GM21526 (cell line): ENCODE measurements around the gene ITPR2.

Experiments used
- ATAC-seq: cut with Tn5 transposase; IDR thresholded peaks from one replicate; pipeline ENCODE4 v1.9.1; 2021; ENCODE audit warnings: moderate library complexity; ENCODE audit not compliant: unreplicated experiment, low FRiP score

ITPR2 gene

GRCh38 chr12:26825459-26826016 lies 7.5 kb downstream of the ITPR2 start:
- no peak for ATAC-seq

- ATAC-seq = no peak
These were observed 9.6 kb downstream of the ITPR2 start for GRCh38 chr12:26823390-26823789.

GRCh38 chr12:26822026-26822425 lies 11.0 kb downstream of the ITPR2 start:
- ATAC-seq = no peak

GRCh38 chr12:26821212-26821701 lies 11.7 kb downstream of the ITPR2 start:
- no peak for ATAC-seq

GRCh38 chr12:26818636-26819035 lies 14.4 kb downstream of the ITPR2 start:
- no peak for ATAC-seq

- no peak for ATAC-seq
These were observed 14.8 kb downstream of the ITPR2 start for GRCh38 chr12:26818201-26818600.

- ATAC-seq = peak; percentile 92
These were observed 15.8 kb downstream of the ITPR2 start for GRCh38 chr12:26817183-26817591.

GRCh38 chr12:26813812-26814211 lies 19.2 kb downstream of the ITPR2 start:
- ATAC-seq = no peak

GRCh38 chr12:26810330-26810729 lies 22.7 kb downstream of the ITPR2 start:
- ATAC-seq = no peak

- ATAC-seq = no peak
These were observed 23.2 kb downstream of the ITPR2 start for GRCh38 chr12:26809611-26810285.

GRCh38 chr12:26808766-26809476 lies 24.1 kb downstream of the ITPR2 start:
- no peak for ATAC-seq

GRCh38 chr12:26807292-26807691 lies 25.7 kb downstream of the ITPR2 start:
- ATAC-seq = no peak

GRCh38 chr12:26806556-26806955 lies 26.4 kb downstream of the ITPR2 start:
- no peak for ATAC-seq

GRCh38 chr12:26805401-26805971 lies 27.5 kb downstream of the ITPR2 start:
- no peak for ATAC-seq

GRCh38 chr12:26803552-26803951 lies 29.4 kb downstream of the ITPR2 start:
- no peak for ATAC-seq

- ATAC-seq = no peak
These were observed 31.5 kb downstream of the ITPR2 start for GRCh38 chr12:26801486-26801885.

- ATAC-seq = no peak
These were observed 32.1 kb downstream of the ITPR2 start for GRCh38 chr12:26800858-26801257.

- no peak for ATAC-seq
These were observed 32.6 kb downstream of the ITPR2 start for GRCh38 chr12:26800347-26800746.

GRCh38 chr12:26799741-26800140 lies 33.3 kb downstream of the ITPR2 start:
- ATAC-seq = no peak

- ATAC-seq = no peak
These were observed 34.4 kb downstream of the ITPR2 start for GRCh38 chr12:26798640-26799039.

- no peak for ATAC-seq
These were observed 35.0 kb downstream of the ITPR2 start for GRCh38 chr12:26798023-26798422.
